GM20000 (cell line): ENCODE results near the gene NPTN.
"Not testable (repeated sequence)": the region's sequence is repeated elsewhere in the genome, so short reads cannot be mapped to it uniquely, and the experiment has no call there.

Experiments
- DNase-seq: peaks from one replicate; pipeline ENCODE4 v3.0.0; 2012; ENCODE audit warnings: low spot score
- TF ChIP-seq, protein P1 (sequence below): IDR thresholded peaks from 2 replicates; pipeline ENCODE4 v1.5.1; 2012; ENCODE audit warnings: mild to moderate bottlenecking, control low read depth; ENCODE audit errors: extremely low read depth, missing control alignments

The NPTN gene

DNA sequence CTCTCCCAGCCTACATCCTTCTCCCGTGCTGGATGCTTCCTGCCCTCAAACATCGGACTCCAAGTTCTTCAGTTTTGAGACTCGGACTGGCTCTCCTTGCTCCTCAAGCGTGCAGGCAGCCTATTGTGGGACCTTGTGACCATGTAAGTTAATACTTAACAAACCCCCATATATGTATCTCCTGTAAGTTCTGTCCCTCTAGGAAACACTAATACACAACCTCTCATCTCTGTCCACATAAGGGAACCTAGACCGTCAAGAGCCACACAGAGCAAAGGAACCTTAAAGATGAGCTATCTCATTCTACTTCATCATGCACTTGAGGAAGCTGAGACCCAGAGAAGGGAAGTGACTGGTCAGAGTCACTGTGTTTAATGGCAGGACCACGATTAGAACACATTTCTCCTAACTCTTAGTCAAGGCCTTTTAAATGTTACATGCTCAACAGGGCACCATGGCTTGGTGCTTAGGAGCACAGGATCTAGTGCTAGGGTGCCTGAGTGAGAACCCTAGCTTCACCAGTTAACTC is 50.3 kb downstream of the NPTN start:
- DNase-seq: no peak
- TF ChIP-seq, protein P1, sequence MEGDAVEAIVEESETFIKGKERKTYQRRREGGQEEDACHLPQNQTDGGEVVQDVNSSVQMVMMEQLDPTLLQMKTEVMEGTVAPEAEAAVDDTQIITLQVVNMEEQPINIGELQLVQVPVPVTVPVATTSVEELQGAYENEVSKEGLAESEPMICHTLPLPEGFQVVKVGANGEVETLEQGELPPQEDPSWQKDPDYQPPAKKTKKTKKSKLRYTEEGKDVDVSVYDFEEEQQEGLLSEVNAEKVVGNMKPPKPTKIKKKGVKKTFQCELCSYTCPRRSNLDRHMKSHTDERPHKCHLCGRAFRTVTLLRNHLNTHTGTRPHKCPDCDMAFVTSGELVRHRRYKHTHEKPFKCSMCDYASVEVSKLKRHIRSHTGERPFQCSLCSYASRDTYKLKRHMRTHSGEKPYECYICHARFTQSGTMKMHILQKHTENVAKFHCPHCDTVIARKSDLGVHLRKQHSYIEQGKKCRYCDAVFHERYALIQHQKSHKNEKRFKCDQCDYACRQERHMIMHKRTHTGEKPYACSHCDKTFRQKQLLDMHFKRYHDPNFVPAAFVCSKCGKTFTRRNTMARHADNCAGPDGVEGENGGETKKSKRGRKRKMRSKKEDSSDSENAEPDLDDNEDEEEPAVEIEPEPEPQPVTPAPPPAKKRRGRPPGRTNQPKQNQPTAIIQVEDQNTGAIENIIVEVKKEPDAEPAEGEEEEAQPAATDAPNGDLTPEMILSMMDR: no peak

DNA sequence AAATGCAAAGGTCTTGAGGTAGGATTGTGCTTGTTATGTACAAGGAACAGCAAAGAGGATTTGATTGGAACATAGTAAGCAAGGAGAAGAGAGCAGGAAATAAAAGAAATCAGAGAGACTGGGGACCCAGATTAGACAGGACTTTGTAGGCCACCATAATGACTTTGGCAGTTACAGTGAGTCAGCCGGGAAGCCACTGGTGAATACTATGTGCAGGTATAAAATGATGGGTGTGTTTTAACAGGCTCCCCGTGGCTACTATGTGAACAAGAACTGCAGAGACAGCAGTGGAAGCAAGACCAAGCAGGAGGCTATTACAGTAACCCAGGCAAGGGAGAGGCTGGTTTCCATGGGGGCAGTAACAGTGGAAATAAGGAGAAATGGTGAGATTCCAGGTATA is 55.2 kb downstream of the NPTN start:
- TF ChIP-seq, protein P1: no peak

GRCh38 chr15:73577593-73577992 is 55.6 kb downstream of the NPTN start:
- DNase-seq: not testable (repeated sequence)

More for the DNA sequence above, 55.2 kb downstream of the NPTN start:
- no peak for DNase-seq

- no peak for DNase-seq
- TF ChIP-seq, protein P1: no peak
Observed at GRCh38 chr15:73575636-73576247, 57.4 kb downstream of the NPTN start.

DNA sequence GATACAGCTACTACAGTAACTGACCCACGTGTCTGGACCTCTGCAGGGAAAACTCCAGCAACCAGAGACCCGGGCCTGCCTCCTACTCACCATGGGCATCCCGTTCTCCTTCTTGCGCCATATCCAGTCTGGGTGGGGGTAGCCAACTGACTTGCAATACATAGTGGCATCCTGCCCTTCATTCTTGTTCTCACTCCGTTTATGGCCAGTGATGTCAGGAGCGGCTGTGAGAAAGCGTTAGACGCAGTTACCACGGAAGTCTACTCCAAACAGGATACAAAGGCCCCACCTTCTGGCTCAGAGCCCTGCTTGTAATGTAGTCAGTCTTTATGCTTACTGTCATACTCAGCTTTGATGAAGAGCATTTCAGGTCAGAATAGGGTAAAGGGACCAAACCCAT is 59.6 kb downstream of the NPTN start:
- TF ChIP-seq, protein P1: no peak
- no peak for DNase-seq

DNA sequence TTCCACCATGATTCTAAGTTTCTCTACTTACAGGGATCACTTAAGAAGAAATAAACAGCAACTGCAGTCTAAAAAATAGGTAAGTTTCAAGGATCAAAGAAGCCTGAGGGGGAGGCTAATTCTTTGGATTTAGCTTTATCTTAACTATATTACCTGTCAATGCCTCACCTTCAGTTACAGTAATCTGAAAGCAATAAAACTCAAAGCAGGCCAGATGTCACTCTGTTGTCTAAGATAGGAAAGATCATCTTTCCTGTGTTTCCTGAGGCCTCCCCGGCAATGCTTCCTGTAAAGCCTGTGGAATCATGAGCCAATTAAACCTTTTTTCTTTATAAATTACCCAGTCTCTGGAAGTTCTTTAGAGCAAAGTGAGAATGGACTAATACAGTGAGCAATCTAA is 60.2 kb downstream of the NPTN start:
- DNase-seq: no peak

GRCh38 chr15:73572296-73572695 is 60.9 kb downstream of the NPTN start:
- TF ChIP-seq, protein P1: no peak
- DNase-seq: no peak

More for the DNA sequence above, 60.2 kb downstream of the NPTN start:
- TF ChIP-seq, protein P1: no peak

GRCh38 chr15:73571346-73571745 is 61.8 kb downstream of the NPTN start:
- DNase-seq: no peak
- TF ChIP-seq, protein P1: no peak
